Uterus (tissue), 2 donors: ENCODE measurements around the gene GPR78.

Source experiments
- CTCF ChIP-seq, 4 experiments: fragments of 200-600 bp in 2 of 4; fragments of 450-650 bp in 2 of 4; sonication (generic) in 2 of 4; IDR thresholded peaks; one replicate each; pipeline ENCODE4 v1.5.1; 2016 to 2019; ENCODE audit warnings: antibody characterized with exemption in 4 of 4, mild to moderate bottlenecking in 2 of 4, moderate library complexity in 1 of 4
- POLR2A ChIP-seq, 2 donors: fragments of 450-650 bp; IDR thresholded peaks; one replicate each; pipeline ENCODE4 v1.6.1; 2016; ENCODE audit warnings: antibody characterized with exemption in 2 of 2, mild to moderate bottlenecking in 1 of 2, moderate library complexity in 1 of 2

- TF ChIP-seq CTCF (IDR thresholded peaks at IDR 0.05) (no peak), POLR2A (IDR thresholded peaks at IDR 0.05) (no peak)
Measured at GRCh38 chr4:8552581-8553205, 27.5 kb upstream of the GPR78 start.
